SK-N-SH treated with all-trans-retinoic acid at 6 μM for 48 hours (cell line): ENCODE data around the gene NEDD4.

Source experiments
- RARB ChIP-seq: fragments of 250-450 bp; sonication (Bioruptor Pico); IDR thresholded peaks from 2 replicates; pipeline ENCODE4 v1.8.0; 2021; ENCODE audit warnings: mild to moderate bottlenecking, moderate library complexity
- TOX ChIP-seq: fragments of 250-450 bp; sonication (Bioruptor Pico); IDR thresholded peaks from 2 replicates; pipeline ENCODE4 v1.8.0; 2021; ENCODE audit warnings: mild to moderate bottlenecking, moderate library complexity, borderline replicate concordance
- ZFP3 ChIP-seq: fragments of 250-450 bp; sonication (Bioruptor Pico); IDR thresholded peaks from 2 replicates; pipeline ENCODE4 v1.5.0; 2020; ENCODE audit warnings: mild to moderate bottlenecking, moderate library complexity

DNA sequence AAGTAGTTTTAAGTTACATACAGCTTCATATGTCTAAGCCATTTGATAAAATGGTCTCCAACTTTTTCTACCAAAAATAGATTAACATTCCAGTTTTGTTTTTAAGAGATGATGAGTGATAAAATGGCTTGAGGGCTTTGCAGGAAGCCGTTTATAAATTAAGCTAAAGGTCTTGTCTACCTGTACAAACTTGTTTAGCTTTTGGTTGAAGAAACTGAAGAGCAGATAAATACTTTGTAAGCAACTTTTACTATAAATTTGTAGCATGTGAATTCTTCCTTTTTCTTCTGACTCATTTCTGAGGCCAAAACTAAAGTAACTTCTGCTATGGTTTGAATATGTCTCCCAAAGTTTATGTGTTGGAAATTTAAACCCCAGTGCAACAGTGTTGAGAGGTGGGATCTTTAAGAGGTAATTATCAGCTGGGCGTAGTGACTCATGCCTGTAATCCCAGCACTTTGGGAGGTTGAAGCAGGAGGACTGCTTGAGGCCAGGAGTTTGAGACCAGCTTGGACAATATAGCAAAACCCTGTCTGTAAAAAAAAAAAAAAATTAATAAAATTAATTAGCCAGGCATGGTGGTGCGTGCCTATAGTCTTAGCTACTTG lies 8.2 kb upstream of the NEDD4 start:
- TF ChIP-seq TOX (CRISPR knock-in tag) (no peak), ZFP3 (CRISPR knock-in tag) (no peak), RARB (CRISPR knock-in tag) (no peak)
